Glomerular visceral epithelial cell (primary cell): Measurements from ENCODE around the gene POU3F2.
A peak's percentile ranks its signal among the peaks of the same experiment; 100 is the strongest.

Experiments
- DNase-seq: peaks from one replicate; pipeline ENCODE4 v3.0.0-alpha.2; 2016; ENCODE audit errors: extremely low spot score

The POU3F2 gene

GRCh38 chr6:98830146-98830545 is 4.2 kb upstream of the POU3F2 start:
- DNase-seq, result no peak

DNA sequence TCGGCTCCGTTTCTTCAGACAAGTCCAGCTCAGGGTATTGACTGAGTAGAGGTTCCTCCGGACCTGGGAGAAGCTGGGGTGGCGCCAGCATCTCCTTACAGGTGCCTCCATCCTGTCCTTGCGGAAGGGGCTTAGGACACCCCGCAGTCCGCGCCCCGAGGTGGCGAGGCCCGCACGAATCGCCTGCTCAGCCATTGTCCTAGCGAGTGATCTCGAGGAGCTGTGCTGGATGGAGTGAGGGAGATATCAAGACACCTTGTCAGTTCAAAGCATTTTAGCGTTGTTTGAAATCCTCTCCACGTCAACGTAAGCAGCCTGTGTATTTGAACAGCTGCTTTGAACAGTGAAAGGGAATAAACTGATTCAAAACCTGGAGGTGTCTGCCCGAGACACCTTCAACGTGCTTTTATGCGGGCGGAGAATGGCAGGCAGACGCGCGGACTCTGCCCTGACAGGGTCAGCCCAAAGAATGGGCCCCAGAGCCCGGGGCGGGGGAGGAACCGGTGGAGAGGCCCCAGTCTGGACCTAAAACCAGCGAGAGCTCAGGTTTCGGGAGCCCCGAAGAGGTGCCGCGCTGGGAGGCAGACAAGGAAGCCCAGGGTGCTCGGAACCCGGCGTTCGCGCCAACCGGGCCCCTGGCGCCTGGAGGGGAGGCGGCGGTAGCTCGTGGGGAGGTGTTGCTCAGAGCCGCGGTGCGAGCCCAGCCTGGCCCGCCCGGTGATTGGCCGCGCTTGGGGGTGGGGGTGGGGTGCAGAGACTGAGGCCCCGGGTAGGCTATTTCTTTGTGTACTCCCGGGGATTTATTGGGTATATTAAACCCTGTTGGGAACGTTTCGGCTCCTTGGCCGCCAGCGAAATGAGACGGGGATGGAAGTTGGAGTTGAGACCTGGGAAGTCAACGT is 3.1 kb upstream of the POU3F2 start:
- DNase-seq, result no peak

- DNase-seq, result no peak
Observed at GRCh38 chr6:98831959-98832283, 2.5 kb upstream of the POU3F2 start.

DNA sequence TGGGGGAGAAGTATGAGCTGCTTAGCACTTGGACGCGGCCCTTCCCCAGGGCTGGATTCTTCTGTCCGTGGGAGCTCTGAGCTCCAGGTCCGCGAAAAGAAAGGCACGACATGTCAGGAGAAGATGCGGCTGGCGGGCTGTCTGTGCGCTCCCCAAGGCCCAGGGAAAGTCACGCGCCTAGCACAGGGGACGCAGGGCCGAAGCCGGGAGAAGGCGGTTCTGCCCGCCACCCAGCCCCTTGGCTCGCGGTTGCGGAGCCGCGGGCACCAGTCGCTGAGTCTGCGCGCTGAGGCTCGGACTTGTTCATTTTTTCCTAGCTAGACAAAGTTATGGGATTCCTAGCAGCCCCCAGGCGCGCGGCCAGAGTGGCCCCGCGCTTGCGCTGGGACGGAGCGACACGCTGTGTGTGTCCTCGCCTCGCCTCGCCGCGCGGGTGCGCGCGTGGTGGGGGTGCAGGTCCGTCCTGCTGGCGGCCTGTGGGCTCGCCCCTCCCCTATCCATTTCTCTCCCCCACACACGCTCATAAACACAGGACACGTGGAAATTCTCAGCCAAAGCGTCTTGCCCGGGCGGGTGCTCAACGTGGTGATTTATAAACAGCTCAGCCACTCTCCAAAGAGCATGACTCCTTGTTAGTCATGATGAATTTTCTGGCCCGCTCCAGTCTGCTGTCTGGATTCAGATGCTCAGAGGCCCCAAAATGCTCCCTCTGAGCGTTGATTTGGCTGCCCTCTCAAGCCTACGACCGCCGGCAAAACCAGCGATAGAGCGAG is 1.9 kb upstream of the POU3F2 start:
- peak; percentile 41 for DNase-seq

DNA sequence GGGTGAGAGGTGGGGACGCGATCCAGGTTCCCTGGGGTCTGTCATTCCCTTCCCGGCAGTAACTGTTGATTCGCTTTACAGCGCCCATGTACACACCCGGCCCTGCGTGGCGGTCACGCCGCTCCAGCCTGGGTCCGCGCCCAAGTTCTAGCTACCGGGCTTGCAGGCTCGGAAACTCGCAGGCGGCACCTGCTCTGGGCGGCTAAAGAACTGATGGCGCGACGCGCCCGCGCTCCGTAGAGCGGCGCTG is 1.4 kb upstream of the POU3F2 start:
- DNase-seq, result no peak

DNA sequence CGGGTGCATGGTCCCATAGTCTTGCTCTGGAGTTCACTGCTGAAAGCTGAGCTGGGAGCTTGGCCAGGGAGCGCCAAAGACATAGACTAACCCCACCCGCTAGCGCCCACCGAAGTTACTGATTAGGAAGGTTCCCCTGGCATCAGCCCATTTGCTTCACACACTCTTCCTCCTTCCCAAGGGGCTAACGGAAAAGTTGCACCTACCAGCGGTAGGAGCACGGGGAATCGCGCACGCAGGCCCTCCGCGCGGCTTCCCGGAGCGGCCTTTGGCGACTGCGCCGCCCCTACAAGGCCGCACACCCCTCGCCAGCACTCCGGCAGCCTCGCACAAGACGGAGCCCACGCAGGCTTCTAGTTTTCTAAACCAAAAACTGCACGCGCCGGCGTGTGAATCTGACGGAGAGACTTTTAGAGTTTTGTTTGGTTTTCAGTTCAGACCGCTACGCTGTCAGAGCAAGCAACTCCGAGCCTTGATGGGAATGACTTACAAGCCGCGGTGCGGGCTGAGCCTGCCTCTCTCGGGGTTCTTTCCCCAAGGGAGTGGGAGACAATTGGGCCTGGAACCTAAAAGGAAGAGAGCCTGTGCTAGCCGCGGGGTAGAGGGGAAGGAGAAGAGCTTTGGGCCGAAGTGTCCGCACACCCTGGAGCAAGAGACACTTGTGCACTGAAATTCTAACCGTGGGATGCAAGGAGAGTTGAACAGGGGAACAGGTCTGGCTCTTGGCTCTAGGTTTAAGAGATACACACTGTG is 891 bp upstream of the POU3F2 start:
- DNase-seq, result no peak

DNA sequence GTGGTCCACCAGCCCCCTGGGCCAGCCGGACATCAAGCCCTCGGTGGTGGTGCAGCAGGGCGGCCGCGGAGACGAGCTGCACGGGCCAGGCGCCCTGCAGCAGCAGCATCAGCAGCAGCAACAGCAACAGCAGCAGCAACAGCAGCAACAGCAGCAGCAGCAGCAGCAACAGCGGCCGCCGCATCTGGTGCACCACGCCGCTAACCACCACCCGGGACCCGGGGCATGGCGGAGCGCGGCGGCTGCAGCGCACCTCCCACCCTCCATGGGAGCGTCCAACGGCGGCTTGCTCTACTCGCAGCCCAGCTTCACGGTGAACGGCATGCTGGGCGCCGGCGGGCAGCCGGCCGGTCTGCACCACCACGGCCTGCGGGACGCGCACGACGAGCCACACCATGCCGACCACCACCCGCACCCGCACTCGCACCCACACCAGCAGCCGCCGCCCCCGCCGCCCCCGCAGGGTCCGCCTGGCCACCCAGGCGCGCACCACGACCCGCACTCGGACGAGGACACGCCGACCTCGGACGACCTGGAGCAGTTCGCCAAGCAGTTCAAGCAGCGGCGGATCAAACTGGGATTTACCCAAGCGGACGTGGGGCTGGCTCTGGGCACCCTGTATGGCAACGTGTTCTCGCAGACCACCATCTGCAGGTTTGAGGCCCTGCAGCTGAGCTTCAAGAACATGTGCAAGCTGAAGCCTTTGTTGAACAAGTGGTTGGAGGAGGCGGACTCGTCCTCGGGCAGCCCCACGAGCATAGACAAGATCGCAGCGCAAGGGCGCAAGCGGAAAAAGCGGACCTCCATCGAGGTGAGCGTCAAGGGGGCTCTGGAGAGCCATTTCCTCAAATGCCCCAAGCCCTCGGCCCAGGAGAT is 1.0 kb downstream of the POU3F2 start:
- DNase-seq, result no peak

DNA sequence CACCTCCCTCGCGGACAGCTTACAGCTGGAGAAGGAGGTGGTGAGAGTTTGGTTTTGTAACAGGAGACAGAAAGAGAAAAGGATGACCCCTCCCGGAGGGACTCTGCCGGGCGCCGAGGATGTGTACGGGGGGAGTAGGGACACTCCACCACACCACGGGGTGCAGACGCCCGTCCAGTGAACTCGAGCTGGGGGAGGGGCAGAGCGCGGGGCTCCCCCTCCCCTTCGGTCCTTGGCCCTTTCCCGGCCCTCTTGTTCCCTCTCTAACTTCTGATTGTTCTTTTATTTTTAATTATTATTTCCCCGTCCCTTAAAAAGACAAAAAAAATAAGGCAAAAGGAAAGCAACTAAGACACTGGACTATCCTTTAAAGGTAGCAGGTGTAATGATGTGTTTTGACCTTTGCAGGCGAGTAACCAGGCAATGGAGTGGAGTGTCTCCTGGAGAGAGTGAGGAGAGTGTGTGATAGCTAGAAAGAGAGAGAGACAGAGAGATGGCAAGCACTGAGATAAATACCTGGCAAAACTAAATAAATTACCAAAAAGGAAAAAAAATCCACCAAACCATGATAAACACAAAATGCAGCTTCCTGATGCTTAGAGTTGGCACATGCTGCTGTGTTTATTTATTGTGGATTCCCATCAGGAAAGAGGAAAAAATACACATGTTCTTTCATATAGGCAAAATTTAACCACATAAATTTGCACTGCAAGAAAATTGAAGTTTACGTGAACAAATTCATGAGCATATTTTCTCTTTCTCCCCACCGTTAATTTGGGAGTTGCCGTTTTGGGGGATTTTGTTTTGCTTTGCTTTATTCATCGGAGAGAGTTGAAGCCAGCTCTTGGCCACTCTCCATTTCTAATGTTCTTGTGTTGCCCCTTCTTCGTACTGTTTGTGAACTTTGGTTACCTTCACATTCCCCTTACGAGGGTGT is 1.9 kb downstream of the POU3F2 start:
- DNase-seq, result no peak

- DNase-seq, result no peak
Observed at GRCh38 chr6:98836962-98837944, 2.9 kb downstream of the POU3F2 start.

GRCh38 chr6:98838032-98838431 is 3.7 kb downstream of the POU3F2 start:
- no peak for DNase-seq

- DNase-seq, result no peak
Observed at GRCh38 chr6:98838975-98839374, 4.6 kb downstream of the POU3F2 start.

DNA sequence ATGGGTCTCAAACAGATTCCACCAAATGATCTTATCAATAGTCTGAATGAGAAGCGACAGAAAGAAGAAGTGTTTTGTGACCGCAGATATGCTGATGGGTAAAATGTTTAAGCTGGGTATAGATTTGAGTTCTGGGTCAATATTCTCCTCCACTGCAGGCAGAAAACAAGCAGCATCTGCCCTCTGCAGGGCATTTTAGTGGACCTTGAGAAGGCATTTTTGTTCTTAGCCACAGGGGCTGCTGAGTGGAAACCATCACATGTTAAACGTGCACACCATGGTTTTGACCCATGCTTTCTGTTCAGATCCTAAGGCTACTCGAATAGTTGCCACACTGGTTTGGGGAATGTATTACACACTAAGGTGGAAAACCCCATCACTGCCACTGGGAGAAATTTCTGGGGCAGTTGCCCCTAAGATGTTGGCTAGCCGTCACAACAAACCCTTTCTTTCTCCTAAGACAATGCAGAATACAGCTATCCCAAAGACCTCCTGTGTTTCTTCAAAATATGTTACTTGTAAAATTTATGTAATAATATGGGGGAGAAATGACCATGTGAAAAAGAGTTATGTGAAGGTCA is 5.5 kb downstream of the POU3F2 start:
- no peak for DNase-seq

- no peak for DNase-seq
Observed at GRCh38 chr6:98840385-98840784, 6.0 kb downstream of the POU3F2 start.

DNA sequence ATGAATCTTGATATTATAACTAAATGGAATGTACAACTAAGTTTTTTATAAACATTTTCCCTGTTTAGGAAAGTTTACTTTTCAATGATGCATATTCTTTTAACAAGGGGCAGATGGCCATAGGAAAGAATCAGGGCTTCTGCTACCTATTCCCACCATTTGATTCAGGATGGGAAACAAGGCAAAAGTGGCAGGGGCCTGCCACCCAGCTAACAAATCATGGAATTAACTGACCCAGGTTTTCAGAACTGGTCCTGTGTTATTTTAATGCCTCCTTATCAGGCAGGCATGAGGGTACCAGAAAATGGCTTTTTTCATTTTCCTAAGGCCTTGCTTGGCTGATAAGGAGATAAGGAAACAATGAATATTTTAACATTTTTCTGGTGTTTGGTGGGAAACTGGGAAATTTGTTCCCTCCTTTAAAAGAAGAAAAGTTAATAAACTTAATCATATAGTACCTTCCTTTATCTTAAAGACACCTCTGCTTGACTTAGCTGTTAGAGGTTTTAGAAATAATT is 6.7 kb downstream of the POU3F2 start:
- DNase-seq, result no peak

DNA sequence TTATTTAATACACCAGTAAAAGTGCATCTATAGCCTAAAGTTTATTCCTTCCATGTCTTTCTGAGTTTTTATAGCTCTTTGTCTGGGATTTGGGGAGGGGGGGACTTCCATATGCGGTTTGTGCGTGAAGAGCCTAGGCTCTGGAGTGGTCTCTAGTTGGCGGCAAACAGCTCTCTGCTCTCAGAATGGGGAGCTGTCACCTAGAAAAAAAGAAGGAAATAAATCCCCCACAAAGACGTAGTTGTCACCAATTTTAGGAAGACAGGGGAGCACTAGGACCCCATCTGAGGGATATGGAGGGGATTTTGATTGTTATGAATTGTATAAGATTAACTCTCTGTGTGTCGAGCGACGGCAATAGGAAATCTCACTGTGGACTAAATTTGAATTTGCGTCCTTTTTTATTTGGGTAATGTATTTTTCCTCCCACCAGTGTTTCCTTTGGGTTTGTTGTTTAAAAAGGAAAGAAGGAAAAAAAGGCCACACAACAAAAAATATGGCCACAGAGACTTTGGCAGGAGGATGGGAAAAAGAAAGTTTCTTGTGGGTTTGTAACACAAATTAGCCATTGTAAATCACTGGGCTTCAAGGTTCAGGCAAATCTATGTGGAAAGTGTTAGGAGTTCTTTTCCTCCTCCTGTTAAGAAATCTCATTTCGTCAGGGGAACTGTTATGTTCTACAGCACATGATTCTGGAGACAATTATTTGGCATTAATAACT is 7.4 kb downstream of the POU3F2 start:
- DNase-seq, result no peak

DNA sequence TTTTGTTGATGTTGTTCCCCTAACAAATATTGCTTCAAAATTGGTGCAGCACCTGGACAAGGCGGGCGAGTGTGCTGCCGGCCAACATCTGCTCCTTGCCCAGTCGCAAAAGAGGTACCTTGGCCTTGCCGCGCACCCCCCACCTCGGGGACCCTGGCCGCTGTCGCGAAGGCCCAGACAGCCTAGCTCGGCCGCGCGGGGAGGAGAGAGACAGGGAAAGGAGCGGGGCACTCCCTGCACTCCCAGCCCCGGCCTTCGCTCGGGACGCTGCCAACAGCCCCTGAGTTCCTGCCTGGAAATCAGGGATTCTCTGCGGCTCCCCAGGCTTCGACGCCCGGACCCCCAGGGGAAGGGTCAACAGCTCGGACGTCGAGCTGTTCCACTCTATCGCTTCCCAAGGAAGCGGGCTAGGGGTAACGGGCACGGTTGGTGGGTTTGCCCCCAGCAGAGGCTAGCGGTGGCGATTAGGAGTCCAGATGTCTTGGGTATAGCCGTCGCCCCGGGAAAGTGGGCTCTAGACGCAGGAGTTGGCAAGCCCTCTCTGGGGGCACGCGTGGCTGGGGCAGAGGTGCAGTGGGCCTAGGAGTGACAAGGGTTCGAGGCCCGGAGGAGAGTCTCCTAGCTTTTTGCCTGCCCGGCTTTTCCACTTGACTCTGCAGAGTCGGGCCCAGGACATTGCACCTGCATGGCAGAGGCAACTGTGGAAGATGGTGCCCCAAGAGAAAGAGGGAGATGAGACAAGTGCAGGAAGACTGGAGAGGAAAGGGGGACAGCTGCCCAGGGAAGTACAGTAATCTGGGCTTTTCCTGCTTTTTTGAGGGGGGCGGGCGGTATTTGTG is 8.2 kb downstream of the POU3F2 start:
- DNase-seq, result no peak
